Measurements from ENCODE around the gene HHIPL1.

HHIPL1 gene

GRCh38 chr14:99698236-99698635, 53.3 kb downstream of the HHIPL1 start:
- WGBS, 2 experiments (ENCODE audit: insufficient coverage in 2 of 2): 75 to 76% methylated on average over 3 to 5 of the region's 6 CpGs
- Histone ChIP-seq H3K36me3 (ENCODE audit: control insufficient read depth, insufficient read depth, low read length) (no peaks in the 10 kb centered on the region), H3K9me3 (ENCODE audit: control insufficient read depth, low read length) (peaks cover 5% of the 10 kb centered on the region), H3K27ac (ENCODE audit: low read depth, low read length, severe bottlenecking) (no peak overlapping the region), H3K4me1 (ENCODE audit: control insufficient read depth, insufficient read depth, low read length, poor library complexity, severe bottlenecking) (no peaks in the 10 kb centered on the region), H3K4me3 (ENCODE audit: extremely low read depth, insufficient read depth, low read length, poor library complexity, severe bottlenecking) (no peak overlapping the region)

DNA sequence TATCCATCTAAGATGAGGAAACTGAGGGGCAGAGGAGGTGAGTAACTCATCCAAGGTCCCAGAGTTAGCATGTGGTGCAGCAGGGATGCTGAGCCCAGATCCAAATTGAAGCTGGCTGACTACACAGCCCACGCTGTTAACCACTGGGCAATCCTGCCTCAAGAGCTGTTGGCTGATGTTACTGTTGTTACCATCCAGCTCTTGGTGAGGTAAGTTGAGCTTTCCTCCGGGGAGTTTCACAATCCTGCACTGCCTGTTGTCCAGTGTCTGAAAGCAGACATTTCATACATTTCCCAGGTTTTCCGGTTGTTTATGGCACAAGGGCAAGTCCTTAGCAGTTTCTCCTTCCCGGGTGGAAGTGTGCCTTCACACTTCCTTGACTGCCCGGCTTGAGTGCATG, 53.7 kb downstream of the HHIPL1 start:
- whole genome bisulfite sequencing, 2 experiments (ENCODE audit: insufficient coverage in 2 of 2): 90 to 99% methylated on average over 5 of the region's 5 CpGs

DNA sequence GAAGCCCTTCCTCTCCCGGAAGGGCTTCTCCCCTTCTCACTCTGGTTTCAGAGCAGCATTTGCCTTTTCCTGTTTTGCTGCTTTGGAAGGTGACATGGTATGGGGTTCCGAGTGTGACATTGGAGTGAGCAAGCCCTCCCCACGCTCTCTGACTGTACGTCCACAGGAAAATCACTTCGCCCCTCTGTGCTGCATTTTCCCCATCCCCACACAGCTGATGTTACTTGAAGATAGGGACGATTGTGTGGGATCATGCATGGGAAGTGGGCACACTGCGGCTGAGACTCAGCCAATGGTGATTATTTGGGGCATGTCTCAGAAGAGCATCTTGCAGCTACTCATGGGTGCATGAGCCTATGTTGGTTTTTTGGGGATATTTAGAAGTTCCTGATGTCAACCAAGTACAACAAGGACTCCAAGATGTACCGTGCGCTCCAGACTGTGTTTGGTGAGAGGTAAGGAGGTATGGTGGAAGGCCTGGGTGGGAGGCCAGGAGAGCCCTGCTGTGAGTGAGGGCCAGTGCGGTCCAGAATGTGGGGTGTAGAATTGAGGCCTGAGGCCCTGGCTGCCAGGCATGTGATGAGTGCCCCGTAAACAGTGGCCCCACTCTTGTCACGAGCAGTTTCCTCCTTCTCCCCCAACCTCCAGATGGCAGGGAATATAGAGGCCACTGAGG, 54.3 kb downstream of the HHIPL1 start:
- no peak overlapping the region for H3K4me3 ChIP-seq (ENCODE audit: extremely low read depth, insufficient read depth, low read length, poor library complexity, severe bottlenecking)
- no peaks in the 10 kb centered on the region for H3K36me3 ChIP-seq (ENCODE audit: control insufficient read depth, insufficient read depth, low read length)
- H3K4me1 ChIP-seq (ENCODE audit: control insufficient read depth, insufficient read depth, low read length, poor library complexity, severe bottlenecking): no peaks in the 10 kb centered on the region
- no peak overlapping the region for H3K27ac ChIP-seq (ENCODE audit: low read depth, low read length, severe bottlenecking)
- peaks cover 13% of the 10 kb centered on the region for H3K9me3 ChIP-seq (ENCODE audit: control insufficient read depth, low read length)
- 91 to 93% methylated on average over 5 of the region's 12 CpGs for WGBS, 2 experiments (ENCODE audit: insufficient coverage in 2 of 2)

More for the DNA sequence above, 53.7 kb downstream of the HHIPL1 start:
- Histone ChIP-seq H3K4me1 (ENCODE audit: control insufficient read depth, insufficient read depth, low read length, poor library complexity, severe bottlenecking) (no peaks in the 10 kb centered on the region), H3K27ac (ENCODE audit: low read depth, low read length, severe bottlenecking) (no peak overlapping the region), H3K4me3 (ENCODE audit: extremely low read depth, insufficient read depth, low read length, poor library complexity, severe bottlenecking) (no peak overlapping the region), H3K36me3 (ENCODE audit: control insufficient read depth, insufficient read depth, low read length) (no peaks in the 10 kb centered on the region), H3K9me3 (ENCODE audit: control insufficient read depth, low read length) (peaks cover 8% of the 10 kb centered on the region)

- Histone ChIP-seq H3K36me3 (ENCODE audit: control insufficient read depth, insufficient read depth, low read length) (no peaks in the 10 kb centered on the region), H3K9me3 (ENCODE audit: control insufficient read depth, low read length) (peaks cover 15% of the 10 kb centered on the region), H3K27ac (ENCODE audit: low read depth, low read length, severe bottlenecking) (no peak overlapping the region), H3K4me3 (ENCODE audit: extremely low read depth, insufficient read depth, low read length, poor library complexity, severe bottlenecking) (no peak overlapping the region), H3K4me1 (ENCODE audit: control insufficient read depth, insufficient read depth, low read length, poor library complexity, severe bottlenecking) (no peaks in the 10 kb centered on the region)
- WGBS, 2 experiments (ENCODE audit: insufficient coverage in 2 of 2): 96 to 97% methylated on average over 10 to 15 of the region's 16 CpGs
Measured at GRCh38 chr14:99699861-99700260, 54.9 kb downstream of the HHIPL1 start.

DNA sequence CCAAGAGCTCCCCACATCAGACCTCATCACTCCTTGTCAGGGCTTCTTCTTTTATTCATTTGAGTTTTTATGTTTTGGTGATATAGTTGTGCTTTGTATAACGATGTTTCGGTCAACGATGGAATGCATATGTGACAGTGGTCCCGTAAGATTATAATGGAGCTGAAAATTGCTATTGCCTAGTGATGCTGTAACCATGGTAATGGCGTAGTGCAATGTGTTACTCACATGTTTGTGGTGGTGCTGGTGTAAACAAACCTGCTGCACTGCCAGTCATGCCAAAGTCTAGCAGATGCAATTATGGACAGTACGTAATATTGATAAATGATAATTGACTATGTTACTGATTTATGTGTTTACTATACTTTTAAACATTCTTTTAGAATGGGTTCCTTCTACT, 55.5 kb downstream of the HHIPL1 start:
- no peaks in the 10 kb centered on the region for H3K36me3 ChIP-seq (ENCODE audit: control insufficient read depth, insufficient read depth, low read length)
- no peak overlapping the region for H3K4me3 ChIP-seq (ENCODE audit: extremely low read depth, insufficient read depth, low read length, poor library complexity, severe bottlenecking)
- WGBS, 2 experiments (ENCODE audit: insufficient coverage in 2 of 2): 97 to 98% methylated on average over 5 of the region's 6 CpGs
- no peak overlapping the region for H3K27ac ChIP-seq (ENCODE audit: low read depth, low read length, severe bottlenecking)
- peaks cover 15% of the 10 kb centered on the region for H3K9me3 ChIP-seq (ENCODE audit: control insufficient read depth, low read length)
- no peaks in the 10 kb centered on the region for H3K4me1 ChIP-seq (ENCODE audit: control insufficient read depth, insufficient read depth, low read length, poor library complexity, severe bottlenecking)

DNA sequence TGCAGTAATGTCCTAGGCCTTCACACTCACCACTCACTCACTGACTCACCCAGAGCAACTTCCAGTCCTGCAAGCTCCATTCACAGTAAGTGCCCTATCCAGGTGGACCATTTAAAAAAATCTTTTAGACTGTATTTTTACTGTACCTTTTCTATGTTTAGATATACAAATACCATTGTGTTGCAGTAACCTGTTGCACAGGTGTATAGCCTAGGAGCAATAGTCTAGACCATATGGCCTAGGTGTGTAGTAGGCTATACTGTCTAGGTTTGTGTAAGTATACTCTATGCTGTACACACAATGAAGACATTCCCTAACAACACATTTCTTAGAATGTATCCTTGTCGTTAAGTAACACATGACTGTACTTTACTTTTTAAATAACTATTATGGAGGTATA, 56.3 kb downstream of the HHIPL1 start:
- WGBS, 2 experiments (ENCODE audit: insufficient coverage in 2 of 2): no CpG with 5 or more reads among the region's 1 CpG
- Histone ChIP-seq H3K9me3 (ENCODE audit: control insufficient read depth, low read length) (peaks cover 15% of the 10 kb centered on the region), H3K4me1 (ENCODE audit: control insufficient read depth, insufficient read depth, low read length, poor library complexity, severe bottlenecking) (no peaks in the 10 kb centered on the region), H3K36me3 (ENCODE audit: control insufficient read depth, insufficient read depth, low read length) (no peaks in the 10 kb centered on the region), H3K27ac (ENCODE audit: low read depth, low read length, severe bottlenecking) (no peak overlapping the region), H3K4me3 (ENCODE audit: extremely low read depth, insufficient read depth, low read length, poor library complexity, severe bottlenecking) (no peak overlapping the region)

GRCh38 chr14:99702115-99702514, 57.2 kb downstream of the HHIPL1 start:
- Histone ChIP-seq H3K4me3 (ENCODE audit: extremely low read depth, insufficient read depth, low read length, poor library complexity, severe bottlenecking) (no peak overlapping the region), H3K4me1 (ENCODE audit: control insufficient read depth, insufficient read depth, low read length, poor library complexity, severe bottlenecking) (no peaks in the 10 kb centered on the region), H3K36me3 (ENCODE audit: control insufficient read depth, insufficient read depth, low read length) (no peaks in the 10 kb centered on the region), H3K9me3 (ENCODE audit: control insufficient read depth, low read length) (peaks cover 15% of the 10 kb centered on the region), H3K27ac (ENCODE audit: low read depth, low read length, severe bottlenecking) (no peak overlapping the region)

DNA sequence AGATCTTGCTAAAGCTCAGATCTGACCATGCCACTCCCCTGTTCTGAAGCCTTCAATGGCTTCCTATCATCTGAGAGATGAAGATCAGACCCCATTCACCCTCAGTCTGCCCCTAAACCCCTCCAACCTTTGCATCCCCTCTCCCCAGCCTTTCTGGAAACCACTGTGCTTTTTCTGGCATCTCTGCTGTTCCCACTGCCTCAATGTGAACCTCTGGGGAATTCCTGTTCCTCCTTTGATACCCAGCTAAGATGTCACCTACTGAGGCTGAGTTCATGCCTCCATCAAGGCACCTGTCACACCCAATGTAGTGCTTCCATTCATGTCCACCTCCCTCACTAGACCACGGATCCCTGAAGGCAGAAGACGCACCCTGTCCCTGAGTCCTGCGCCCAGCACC, 58.5 kb downstream of the HHIPL1 start:
- no peaks in the 10 kb centered on the region for H3K36me3 ChIP-seq (ENCODE audit: control insufficient read depth, insufficient read depth, low read length)
- H3K9me3 ChIP-seq (ENCODE audit: control insufficient read depth, low read length): peaks cover 15% of the 10 kb centered on the region
- no peak overlapping the region for H3K4me3 ChIP-seq (ENCODE audit: extremely low read depth, insufficient read depth, low read length, poor library complexity, severe bottlenecking)
- no peak overlapping the region for H3K27ac ChIP-seq (ENCODE audit: low read depth, low read length, severe bottlenecking)
- H3K4me1 ChIP-seq (ENCODE audit: control insufficient read depth, insufficient read depth, low read length, poor library complexity, severe bottlenecking): no peaks in the 10 kb centered on the region
- WGBS, 2 experiments (ENCODE audit: insufficient coverage in 2 of 2): 91% methylated on average over 3 of the region's 3 CpGs; no CpG with 5 or more reads in 1 of the 2 experiments

DNA sequence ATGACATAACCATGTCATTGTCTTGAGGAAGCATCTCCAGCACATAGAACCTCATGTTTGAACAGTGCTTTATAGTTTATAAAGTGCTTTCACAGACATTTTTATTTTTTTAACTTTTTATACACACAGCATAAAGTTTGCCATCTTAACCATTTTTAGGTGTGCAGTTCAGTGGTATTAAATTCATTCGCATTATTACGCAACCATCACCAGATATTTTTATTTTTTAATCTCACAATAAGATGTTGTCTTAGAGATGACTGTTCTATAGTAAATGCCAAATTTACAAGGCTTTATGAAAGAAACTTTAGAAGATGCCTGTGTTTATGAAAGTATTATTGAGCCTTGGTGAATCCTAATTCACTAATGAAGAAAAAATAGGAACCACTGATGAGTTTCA, 59.1 kb downstream of the HHIPL1 start:
- WGBS, 2 experiments (ENCODE audit: insufficient coverage in 2 of 2): no CpG with 5 or more reads among the region's 2 CpGs

GRCh38 chr14:99706107-99706900, 61.4 kb downstream of the HHIPL1 start:
- 67 to 76% methylated on average over 5 to 7 of the region's 8 CpGs for WGBS, 2 experiments (ENCODE audit: insufficient coverage in 2 of 2)
- Histone ChIP-seq H3K4me3 (ENCODE audit: extremely low read depth, insufficient read depth, low read length, poor library complexity, severe bottlenecking) (no peak overlapping the region), H3K4me1 (ENCODE audit: control insufficient read depth, insufficient read depth, low read length, poor library complexity, severe bottlenecking) (no peaks in the 10 kb centered on the region), H3K9me3 (ENCODE audit: control insufficient read depth, low read length) (peaks cover 15% of the 10 kb centered on the region), H3K27ac (ENCODE audit: low read depth, low read length, severe bottlenecking) (no peak overlapping the region), H3K36me3 (ENCODE audit: control insufficient read depth, insufficient read depth, low read length) (no peaks in the 10 kb centered on the region)

More for the DNA sequence above, 59.1 kb downstream of the HHIPL1 start:
- Histone ChIP-seq H3K4me3 (ENCODE audit: extremely low read depth, insufficient read depth, low read length, poor library complexity, severe bottlenecking) (no peak overlapping the region), H3K36me3 (ENCODE audit: control insufficient read depth, insufficient read depth, low read length) (no peaks in the 10 kb centered on the region), H3K4me1 (ENCODE audit: control insufficient read depth, insufficient read depth, low read length, poor library complexity, severe bottlenecking) (no peaks in the 10 kb centered on the region), H3K27ac (ENCODE audit: low read depth, low read length, severe bottlenecking) (no peak overlapping the region), H3K9me3 (ENCODE audit: control insufficient read depth, low read length) (peaks cover 15% of the 10 kb centered on the region)

GRCh38 chr14:99707420-99707819, 62.5 kb downstream of the HHIPL1 start:
- no peaks in the 10 kb centered on the region for H3K4me1 ChIP-seq (ENCODE audit: control insufficient read depth, insufficient read depth, low read length, poor library complexity, severe bottlenecking)
- H3K27ac ChIP-seq (ENCODE audit: low read depth, low read length, severe bottlenecking): no peak overlapping the region
- peaks cover 15% of the 10 kb centered on the region for H3K9me3 ChIP-seq (ENCODE audit: control insufficient read depth, low read length)
- 84% methylated on average over 2 of the region's 2 CpGs; no CpG with 5 or more reads in 1 of the 2 experiments for WGBS, 2 experiments (ENCODE audit: insufficient coverage in 2 of 2)
- no peaks in the 10 kb centered on the region for H3K36me3 ChIP-seq (ENCODE audit: control insufficient read depth, insufficient read depth, low read length)
- H3K4me3 ChIP-seq (ENCODE audit: extremely low read depth, insufficient read depth, low read length, poor library complexity, severe bottlenecking): no peak overlapping the region

Measured in mesodermal cell (in vitro differentiated cells).